CD1c-positive myeloid dendritic cell (primary cell): ENCODE data around the gene AP3B1.

Source experiments
- DNase-seq: peaks from one replicate; pipeline ENCODE4 v3.0.0-alpha.2; 2016; ENCODE audit errors: extremely low spot score

The AP3B1 gene

DNA sequence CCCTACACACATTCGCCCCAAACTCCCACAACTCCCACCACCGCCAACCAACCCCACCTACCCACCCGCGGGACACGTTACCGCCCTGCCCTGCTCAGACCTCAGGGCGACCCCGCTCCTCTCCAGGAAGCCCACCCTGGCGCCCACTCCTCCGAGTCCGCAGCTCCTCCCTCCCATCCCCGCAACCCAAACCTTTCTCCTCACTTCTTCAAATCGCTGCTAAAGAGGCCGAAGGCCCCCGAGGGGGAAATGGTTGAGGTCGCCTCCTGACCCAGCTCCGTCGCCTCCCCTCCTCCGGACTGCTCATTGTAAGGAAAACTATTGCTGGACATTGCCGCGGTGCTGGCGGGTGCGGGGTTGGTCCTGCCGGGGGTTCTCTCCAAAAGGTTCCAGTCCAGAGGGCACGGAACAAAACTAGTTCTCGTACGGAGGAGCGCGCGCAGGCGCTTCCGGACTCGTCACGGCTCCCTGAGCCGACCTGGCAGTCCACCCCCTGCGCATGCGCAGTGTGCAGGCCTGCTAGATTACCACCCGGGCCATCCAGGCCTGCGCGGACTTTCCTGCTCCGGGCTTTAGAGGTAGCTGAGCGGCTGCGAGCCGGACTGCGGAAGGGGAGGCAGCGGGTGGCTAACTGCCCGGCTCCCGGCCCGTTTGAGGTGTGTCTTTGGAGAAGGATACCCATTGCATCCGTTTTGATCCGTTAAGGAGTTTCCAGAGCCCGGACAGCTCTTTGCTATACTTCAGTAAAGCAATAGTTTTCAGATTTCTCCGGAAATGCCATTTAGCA, at the start of gene AP3B1:
TSS of gene AP3B1 (minus strand) at position 451 of the 787 bp plus-strand sequence. CDS start at position 332, 119 bp downstream.
- peak; percentile 100 for DNase-seq

- DNase-seq = no peak
Observed at GRCh38 chr5:78341440-78341839, 46.9 kb upstream of the AP3B1 start.

DNA sequence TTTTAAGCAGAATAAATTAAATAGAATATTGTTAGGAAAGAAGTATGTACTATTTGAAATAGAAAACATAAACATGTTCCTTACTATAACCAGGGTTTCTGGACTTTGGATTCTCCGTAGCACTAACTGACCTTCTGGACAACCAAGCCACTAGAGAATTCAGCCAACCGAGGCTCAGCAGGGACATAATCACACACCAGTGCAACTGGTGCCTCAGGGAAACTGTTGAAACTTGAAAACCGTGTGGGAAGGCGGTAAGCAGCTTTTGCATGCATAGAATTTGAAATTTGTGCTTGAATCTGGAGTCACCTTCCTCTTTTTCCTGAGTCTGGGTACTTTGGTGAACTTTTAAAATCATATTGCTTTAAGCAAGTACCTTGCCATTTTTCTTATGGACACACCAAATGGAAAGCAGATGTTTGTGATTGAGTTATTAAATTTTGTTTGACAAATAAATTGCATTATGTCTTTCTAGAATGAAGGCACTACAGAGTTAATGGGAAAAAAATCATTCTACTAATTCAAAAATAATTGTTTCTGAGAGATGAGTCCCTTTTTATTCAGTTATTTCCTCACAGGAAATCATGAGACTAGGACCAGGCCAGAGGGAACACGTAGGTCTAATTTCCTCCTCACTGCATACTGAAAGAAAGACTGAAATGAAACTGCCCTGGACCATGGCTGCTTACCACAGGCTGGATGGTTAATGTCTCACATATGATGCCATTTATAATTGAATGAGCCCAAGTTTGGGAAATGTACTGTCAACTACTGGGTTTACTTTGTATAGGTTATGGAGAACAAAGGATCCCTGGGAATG, 45.3 kb upstream of the AP3B1 start:
- DNase-seq = peak; percentile 22

DNA sequence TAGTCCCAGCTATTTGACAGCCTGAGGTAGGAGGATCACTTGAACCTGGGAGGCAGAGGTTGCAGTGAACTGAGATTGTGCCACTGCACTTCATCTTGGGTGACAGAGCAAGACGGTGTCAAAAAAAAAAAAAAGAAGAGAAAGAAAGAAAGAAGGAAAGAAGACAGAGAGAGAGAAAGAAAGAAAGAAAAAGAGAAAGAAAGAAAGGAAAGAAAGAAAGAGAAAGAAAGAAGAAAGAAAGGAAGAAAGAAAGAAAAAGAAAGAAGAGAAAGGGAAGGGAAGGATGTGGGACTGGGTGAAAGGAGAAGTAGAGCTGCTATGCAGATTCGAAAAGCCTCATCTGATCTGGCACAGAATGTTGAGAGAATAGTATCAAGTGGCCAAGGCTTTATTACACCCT, 42.2 kb upstream of the AP3B1 start:
- DNase-seq = no peak

GRCh38 chr5:78335976-78336375, 41.5 kb upstream of the AP3B1 start:
- DNase-seq = no peak

DNA sequence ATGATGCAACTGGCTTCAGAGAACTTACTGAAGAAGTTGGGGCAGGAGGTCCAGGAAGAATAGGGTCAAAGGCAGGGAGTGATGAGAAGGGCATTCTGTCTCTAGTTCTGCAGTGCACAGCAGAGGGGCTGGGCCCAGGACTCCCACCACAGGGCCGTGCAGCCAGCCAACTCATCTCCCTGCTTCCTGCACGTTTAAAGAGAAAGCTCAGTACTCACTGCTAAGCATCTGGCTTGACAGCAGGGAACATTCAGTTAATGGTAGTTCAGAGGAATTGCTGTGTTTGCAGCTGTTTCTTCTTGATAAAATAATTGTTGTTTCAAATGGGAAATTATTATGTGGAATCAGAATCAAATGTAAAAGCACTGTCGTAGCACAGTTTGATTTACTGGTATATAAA, 40.3 kb upstream of the AP3B1 start:
- DNase-seq = no peak

DNA sequence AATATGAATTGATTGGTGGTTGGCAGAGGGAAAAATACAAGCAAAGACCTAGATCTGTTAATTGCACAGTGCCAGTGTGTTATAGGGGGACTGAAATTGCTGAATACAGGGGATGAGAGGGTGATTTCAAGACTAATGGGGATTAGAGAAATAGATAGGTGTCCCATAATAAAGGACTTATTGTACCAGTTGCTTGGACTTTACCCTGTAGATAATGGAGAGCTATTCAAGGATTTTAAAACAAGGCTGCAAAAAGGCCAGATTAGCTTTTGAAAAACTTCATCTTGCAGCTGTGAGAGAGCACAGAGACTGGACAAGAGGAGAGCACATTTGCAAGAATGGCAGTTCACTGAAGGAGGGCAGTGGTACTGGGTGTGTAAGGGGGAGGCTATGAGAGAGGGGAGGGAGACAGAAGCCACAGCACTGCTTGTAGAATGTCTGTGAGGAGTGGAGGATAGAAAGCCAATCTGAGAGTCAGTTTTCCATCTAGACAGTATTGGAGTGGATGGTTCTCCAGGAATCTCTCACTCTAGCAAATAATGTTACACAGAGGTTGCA, 37.1 kb upstream of the AP3B1 start:
- no peak for DNase-seq

DNA sequence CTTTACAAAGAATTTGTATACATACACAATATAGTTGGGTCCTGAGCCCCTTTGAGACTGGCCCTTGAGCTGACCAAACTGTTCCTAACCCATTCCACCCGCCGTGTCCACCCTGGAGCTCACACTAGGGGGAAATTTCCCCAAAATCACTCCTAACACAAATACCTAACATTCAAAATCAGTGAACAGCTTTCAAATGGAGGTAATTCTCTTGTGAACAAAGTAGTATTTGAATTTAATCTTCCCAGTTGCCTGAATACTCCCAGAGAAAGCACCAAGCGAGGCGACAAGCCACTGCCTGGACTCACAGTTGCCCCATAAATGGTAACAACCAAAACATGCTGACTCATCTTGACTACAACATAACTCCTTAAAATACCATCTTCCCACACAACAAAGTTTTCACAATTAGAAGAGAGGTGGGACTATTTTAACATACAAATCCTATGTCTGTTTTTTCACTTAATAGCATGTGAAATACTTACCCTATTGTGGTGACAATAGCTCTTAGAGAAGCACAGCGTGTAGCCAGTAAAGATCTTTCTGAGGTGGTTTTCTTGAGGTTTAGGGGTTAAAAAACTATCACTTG, 34.2 kb upstream of the AP3B1 start:
- no peak for DNase-seq

GRCh38 chr5:78327761-78328510, 33.4 kb upstream of the AP3B1 start:
- DNase-seq = no peak

GRCh38 chr5:78326930-78327329, 32.4 kb upstream of the AP3B1 start:
- no peak for DNase-seq

GRCh38 chr5:78323241-78323640, 28.7 kb upstream of the AP3B1 start:
- DNase-seq = no peak

DNA sequence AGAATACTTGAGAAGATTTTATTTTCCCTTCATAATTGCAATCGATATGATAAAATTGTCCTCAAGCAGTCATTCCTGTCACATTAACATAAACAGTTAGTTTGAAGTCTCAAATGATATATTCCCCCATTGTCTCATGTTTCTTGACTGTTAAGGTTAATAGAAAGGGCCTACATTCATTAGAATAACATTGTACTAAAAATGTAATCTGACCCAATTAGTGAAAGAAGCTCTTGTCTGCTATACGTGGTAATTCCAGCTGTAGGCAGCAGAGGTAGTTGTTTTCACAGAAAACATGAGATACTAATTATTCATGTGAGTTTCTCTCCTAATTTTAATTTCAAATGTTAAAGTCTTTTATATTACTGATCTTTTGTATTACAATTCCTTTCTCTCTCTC, 25.9 kb upstream of the AP3B1 start:
- DNase-seq = peak; percentile 33

DNA sequence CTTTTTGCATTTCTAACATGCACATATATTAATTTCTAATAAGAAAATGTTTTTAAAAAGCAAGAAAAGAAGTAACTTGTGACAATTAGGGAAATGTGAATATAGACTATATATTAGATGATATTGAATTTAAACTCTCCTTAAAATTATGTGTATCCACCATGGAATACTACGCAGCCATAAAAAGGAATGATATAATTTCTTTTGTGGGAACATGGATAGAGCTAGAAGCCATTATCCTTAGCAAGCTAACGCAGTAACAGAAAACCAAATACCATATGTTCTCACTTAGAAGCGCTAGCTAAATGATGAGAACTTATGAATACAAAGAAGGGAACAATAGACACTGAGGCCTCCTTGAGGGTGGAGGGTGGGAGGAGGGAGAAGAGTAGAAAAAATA, 23.8 kb upstream of the AP3B1 start:
- DNase-seq = no peak

- no peak for DNase-seq
Observed at GRCh38 chr5:78317515-78317914, 23.0 kb upstream of the AP3B1 start.

DNA sequence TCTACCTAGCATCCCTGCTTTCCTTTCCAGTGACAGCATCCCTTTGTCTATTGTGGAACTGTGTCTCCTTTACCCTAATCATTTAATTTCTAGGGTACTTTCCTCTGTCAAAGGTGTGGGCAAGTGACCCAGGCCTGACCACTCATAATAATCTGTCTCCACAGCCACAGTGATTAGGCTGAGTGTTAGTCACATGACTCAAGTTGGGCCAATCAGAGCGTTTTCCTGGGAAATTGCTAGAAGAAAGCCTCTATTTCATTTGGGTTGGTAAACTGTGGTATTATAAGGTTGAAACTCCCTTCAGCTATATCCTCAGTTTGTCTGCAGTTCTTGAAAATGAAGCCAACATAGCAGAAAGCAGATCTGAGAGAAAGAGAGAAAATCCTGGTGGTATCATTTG, 14.2 kb upstream of the AP3B1 start:
- DNase-seq = no peak

GRCh38 chr5:78300464-78301045, 6.1 kb upstream of the AP3B1 start:
- peak; percentile 44 for DNase-seq

GRCh38 chr5:78295035-78295961, 800 bp upstream of the AP3B1 start:
- peak; percentile 18 for DNase-seq

GRCh38 chr5:78293851-78294247, 649 bp downstream of the AP3B1 start:
- DNase-seq = peak; percentile 9

DNA sequence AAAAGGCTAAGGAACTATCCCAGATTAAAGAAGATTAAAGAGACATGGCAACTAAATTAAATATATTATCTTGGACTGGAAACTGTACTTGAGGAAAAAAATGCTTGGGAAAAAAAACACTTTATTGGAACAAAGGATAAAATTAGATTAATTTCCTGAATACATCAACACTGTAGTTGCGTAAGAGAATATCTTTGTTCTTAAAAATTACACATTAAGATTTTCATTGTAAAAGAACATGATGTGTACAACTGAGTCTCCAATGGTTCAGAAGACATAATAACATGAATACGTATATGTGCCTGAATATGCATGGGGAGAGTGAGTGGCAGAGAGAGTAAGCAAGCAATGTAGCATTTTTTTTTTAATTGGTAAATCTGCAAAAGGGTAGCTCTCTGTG, 2.8 kb downstream of the AP3B1 start:
- no peak for DNase-seq

DNA sequence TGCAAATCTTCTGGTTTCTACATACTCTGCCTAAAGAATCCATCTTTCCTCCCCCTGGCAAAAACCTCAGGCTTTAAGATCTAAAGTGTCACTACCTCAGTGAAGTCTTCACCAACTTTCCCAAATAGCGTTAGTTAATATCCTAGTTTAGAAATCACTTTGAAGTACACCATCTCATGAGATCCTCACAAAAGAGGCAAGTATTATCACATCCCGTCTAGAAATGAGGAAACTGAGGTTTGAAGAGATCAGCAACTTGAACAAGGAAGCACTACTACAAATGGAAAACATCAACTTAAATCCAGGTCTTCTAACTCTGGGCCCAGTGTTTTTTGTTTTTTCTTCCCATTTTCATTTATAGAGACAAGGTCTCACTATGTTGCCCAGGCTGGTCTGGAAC, 4.6 kb downstream of the AP3B1 start:
- peak; percentile 59 for DNase-seq
